Dedifferentiated amniotic fluid mesenchymal stem cell (primary cell): ENCODE results near the gene NFATC2.
"Not testable (repeated sequence)": the region's sequence is repeated elsewhere in the genome, so short reads cannot be mapped to it uniquely, and the experiment has no call there.

ENCODE experiments used
- DNase-seq: peaks from one replicate; pipeline ENCODE4 v3.0.0-alpha.2; 2016; ENCODE audit errors: extremely low spot score

The NFATC2 gene

GRCh38 chr20:51540074-51540473 is 2.4 kb downstream of the NFATC2 start:
- DNase-seq = not testable (repeated sequence)

- DNase-seq = no peak
These were observed 6.1 kb downstream of the NFATC2 start for GRCh38 chr20:51536116-51537069.

GRCh38 chr20:51535674-51536073 is 6.8 kb downstream of the NFATC2 start:
- DNase-seq = no peak

GRCh38 chr20:51535075-51535386 is 7.5 kb downstream of the NFATC2 start:
- DNase-seq = no peak

- DNase-seq = peak; percentile 42
These were observed 9.0 kb downstream of the NFATC2 start for GRCh38 chr20:51533291-51534172.

- DNase-seq = no peak
These were observed 9.8 kb downstream of the NFATC2 start for GRCh38 chr20:51532577-51533191.

GRCh38 chr20:51531712-51532456 is 10.6 kb downstream of the NFATC2 start:
- no peak for DNase-seq

GRCh38 chr20:51531141-51531710 is 11.3 kb downstream of the NFATC2 start:
- no peak for DNase-seq

- DNase-seq = no peak
These were observed 12.8 kb downstream of the NFATC2 start for GRCh38 chr20:51529758-51530157.

GRCh38 chr20:51529081-51529681 is 13.3 kb downstream of the NFATC2 start:
- peak; percentile 26 for DNase-seq

GRCh38 chr20:51528263-51529027 is 14.1 kb downstream of the NFATC2 start:
- no peak for DNase-seq

- DNase-seq = no peak
These were observed 15.8 kb downstream of the NFATC2 start for GRCh38 chr20:51526754-51527153.

GRCh38 chr20:51526106-51526470 is 16.4 kb downstream of the NFATC2 start:
- no peak for DNase-seq

GRCh38 chr20:51525241-51526105 is 17.0 kb downstream of the NFATC2 start:
- no peak for DNase-seq

- DNase-seq = no peak
These were observed 19.1 kb downstream of the NFATC2 start for GRCh38 chr20:51523276-51524013.

- no peak for DNase-seq
These were observed 20.3 kb downstream of the NFATC2 start for GRCh38 chr20:51522207-51522606.

- no peak for DNase-seq
These were observed 24.7 kb downstream of the NFATC2 start for GRCh38 chr20:51517839-51518238.

GRCh38 chr20:51516855-51517254 is 25.7 kb downstream of the NFATC2 start:
- no peak for DNase-seq
